HUES64 (cell line): ENCODE data around the gene FITM2.
"Not testable (repeated sequence)": the region's sequence is repeated elsewhere in the genome, so short reads cannot be mapped to it uniquely, and the experiment has no call there.

Experiments
- H3K27ac ChIP-seq: 2 replicates; pipeline ENCODE4 v1.7.0; 2013; ENCODE audit warnings: low read depth, low read length, inconsistent platforms
- H3K27me3 ChIP-seq: 2 replicates; pipeline ENCODE4 v1.6.1; 2013; ENCODE audit warnings: mild to moderate bottlenecking, low read length; ENCODE audit not compliant: insufficient read depth
- H3K36me3 ChIP-seq: 2 replicates; pipeline ENCODE4 v1.6.1; 2013; ENCODE audit warnings: mild to moderate bottlenecking, low read length; ENCODE audit not compliant: insufficient read depth
- H3K4me1 ChIP-seq: 2 replicates; pipeline ENCODE4 v1.6.1; 2013; ENCODE audit warnings: mild to moderate bottlenecking, low read length, moderate library complexity; ENCODE audit not compliant: insufficient read depth
- H3K4me3 ChIP-seq: 2 replicates; pipeline ENCODE4 v1.5.1; 2013; ENCODE audit warnings: mild to moderate bottlenecking, low read length, moderate library complexity
- H3K9ac ChIP-seq: 2 replicates; pipeline ENCODE4 v1.6.1; 2013; ENCODE audit warnings: mild to moderate bottlenecking, low read depth, low read length
- H3K9me3 ChIP-seq: 2 replicates; pipeline ENCODE4 v1.6.1; 2013; ENCODE audit warnings: low read depth, low read length; ENCODE audit not compliant: insufficient read depth
- WGBS: fragments of 150-250, 120-280 bp; methylation state at CpG from one replicate; pipeline ENCODE4 v1.1.7; 2013; ENCODE audit warnings: missing lambda C conversion rate; 5-methylcytosine and 5-hydroxymethylcytosine counted together

The FITM2 gene

DNA sequence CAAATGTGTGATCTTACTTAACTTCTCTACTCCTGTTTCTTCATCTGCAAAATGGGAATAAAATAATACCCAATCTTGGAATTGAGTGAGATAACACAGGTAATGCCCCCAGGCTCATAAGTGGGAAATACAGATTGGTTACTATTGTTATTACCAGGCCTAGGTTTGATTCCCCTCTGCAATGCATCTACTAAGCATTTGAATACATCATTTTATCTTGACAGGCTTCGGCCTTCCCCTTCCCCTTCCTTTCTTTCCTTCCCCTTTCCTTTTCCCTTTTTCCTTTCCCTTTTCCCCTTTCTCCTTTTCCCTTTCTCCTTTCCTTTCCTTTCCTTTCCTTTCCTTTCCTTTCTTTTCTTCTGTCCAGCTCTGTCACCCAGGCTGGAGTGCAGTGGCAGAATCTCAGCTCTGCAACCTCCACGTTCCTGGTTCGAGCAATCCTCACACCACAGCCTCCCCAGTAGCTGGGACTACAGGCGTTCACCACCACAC lies 37.2 kb upstream of the FITM2 start:
- Histone ChIP-seq H3K9ac (no peak overlapping the region), H3K36me3 (no peaks in the 10 kb centered on the region), H3K9me3 (no peaks in the 10 kb centered on the region), H3K4me3 (no peak overlapping the region), H3K4me1 (no peaks in the 10 kb centered on the region), H3K27ac (no peak overlapping the region), H3K27me3 (no peaks in the 10 kb centered on the region)
- 89% methylated on average over 4 of the region's 4 CpGs for WGBS

DNA sequence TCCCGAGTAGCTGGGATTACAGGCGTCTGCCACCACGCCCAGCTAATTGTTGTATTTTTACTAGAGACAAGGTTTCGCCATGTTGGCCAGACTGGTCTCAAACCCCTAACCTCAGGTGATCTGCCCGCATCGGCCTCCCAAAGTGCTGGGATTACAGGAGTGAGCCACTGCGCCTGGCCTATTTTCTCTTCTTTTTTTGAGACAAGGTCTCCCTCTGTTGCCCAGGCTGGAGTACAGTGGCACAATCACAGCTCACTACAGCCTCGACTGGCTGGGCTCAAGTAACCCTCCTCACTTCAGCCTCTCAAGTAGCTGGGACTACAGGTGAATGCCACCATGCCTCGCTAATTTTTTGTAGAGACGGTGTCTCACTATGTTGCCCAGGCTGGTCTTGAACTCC lies 34.9 kb upstream of the FITM2 start:
- 94% methylated on average over 10 of the region's 10 CpGs for WGBS
- not testable (repeated sequence) for H3K27me3 ChIP-seq, H3K4me3 ChIP-seq

DNA sequence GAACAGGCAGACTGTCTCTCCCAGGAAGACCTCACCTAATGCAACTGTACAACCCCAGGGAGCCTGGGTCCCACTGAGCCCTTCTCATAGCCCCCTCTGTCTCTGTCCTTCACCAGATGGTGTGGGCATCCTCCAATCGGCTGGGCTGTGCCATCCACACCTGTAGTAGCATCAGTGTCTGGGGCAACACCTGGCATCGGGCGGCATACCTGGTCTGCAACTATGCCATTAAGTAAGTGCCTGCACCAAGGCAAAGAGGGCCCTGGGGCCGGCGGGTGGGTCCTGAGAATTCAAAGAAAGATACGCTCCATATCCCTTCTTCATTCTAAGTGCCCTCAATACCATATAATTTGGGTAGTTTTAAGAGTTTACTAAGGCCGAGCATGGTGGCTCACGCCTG lies 34.1 kb upstream of the FITM2 start:
- 94% methylated on average over 7 of the region's 8 CpGs for WGBS

More for the DNA sequence above, 34.9 kb upstream of the FITM2 start:
- not testable (repeated sequence) for H3K4me1 ChIP-seq, H3K27ac ChIP-seq, H3K36me3 ChIP-seq, H3K9me3 ChIP-seq, H3K9ac ChIP-seq

DNA sequence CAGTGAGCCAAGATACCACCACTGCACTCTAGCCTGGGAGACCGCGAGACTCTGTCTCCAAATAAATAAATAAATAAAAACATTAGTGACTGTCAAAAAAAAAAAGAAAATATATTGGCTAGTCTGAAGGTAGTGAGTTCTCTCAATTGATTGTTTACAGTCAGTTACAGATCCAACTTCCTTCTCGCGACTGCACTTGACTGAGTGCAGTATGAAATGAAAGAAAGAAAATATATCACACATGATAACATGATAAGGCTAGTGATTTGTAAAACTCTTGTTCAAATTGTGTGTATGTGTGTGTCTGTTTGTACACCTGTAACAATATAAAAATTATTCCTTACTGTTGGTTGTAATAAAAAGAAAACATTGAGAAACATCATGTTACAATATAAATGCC lies 33.7 kb upstream of the FITM2 start:
- Histone ChIP-seq H3K4me1 (no peaks in the 10 kb centered on the region), H3K9ac (no peak overlapping the region), H3K27ac (no peak overlapping the region), H3K36me3 (no peaks in the 10 kb centered on the region), H3K4me3 (no peak overlapping the region), H3K27me3 (no peaks in the 10 kb centered on the region), H3K9me3 (no peaks in the 10 kb centered on the region)
- no CpG with 5 or more reads among the region's 4 CpGs for WGBS

More for the DNA sequence above, 34.1 kb upstream of the FITM2 start:
- H3K9me3 ChIP-seq, result no peaks in the 10 kb centered on the region
- H3K27ac ChIP-seq, result no peak overlapping the region
- no peak overlapping the region for H3K4me3 ChIP-seq
- no peaks in the 10 kb centered on the region for H3K27me3 ChIP-seq
- H3K9ac ChIP-seq, result no peak overlapping the region
- no peaks in the 10 kb centered on the region for H3K4me1 ChIP-seq
- no peaks in the 10 kb centered on the region for H3K36me3 ChIP-seq

DNA sequence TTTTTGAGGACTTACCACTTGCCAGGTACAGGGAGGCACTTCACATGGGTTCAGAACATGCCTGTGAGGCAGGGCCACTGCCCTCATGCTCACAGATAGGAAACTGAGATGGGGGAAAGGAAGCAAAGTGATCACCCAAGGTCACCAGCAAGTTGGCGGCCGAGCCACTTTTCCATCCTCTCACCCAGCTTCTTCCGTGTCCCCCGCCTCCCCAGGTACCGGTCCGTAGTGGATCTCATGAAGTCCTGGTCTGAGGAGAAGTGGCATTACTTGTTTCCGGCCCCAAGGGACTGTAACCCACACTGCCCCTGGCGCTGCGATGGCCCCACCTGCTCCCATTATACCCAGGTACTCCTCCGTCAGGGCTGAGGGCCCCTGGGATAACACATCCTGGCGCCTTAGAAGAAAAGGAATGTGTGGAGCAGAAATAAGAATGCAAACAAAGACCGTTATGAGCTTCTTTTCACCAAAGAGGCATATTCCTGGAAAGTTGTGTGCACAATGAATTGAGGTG lies 32.2 kb upstream of the FITM2 start:
- Histone ChIP-seq H3K27me3 (no peaks in the 10 kb centered on the region), H3K4me1 (no peaks in the 10 kb centered on the region), H3K27ac (no peak overlapping the region), H3K4me3 (no peak overlapping the region), H3K9me3 (no peaks in the 10 kb centered on the region), H3K9ac (no peak overlapping the region), H3K36me3 (no peaks in the 10 kb centered on the region)
- 87% methylated on average over 12 of the region's 12 CpGs for WGBS

DNA sequence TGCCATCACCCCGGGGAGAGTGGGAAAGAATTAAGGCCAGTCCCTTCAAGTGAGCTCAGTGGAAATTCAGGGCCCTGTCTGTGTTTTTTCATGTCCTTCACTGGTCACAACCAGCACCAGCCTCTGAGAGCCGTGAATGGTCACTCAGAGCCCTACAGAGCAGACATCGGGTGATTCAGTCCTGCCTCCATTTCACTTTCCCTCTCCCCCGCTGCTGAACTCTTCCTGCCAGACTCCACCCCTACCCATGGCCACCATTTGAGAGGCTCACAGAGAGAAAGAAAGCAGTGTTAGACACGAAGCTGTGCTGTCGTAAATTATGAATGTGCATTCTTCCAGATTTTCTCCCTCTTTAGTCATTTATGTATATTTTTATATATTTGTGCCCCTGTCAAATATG lies 31.2 kb upstream of the FITM2 start:
- WGBS, result 76% methylated on average over 4 of the region's 6 CpGs
- no peak overlapping the region for H3K4me3 ChIP-seq
- H3K4me1 ChIP-seq, result no peaks in the 10 kb centered on the region
- no peaks in the 10 kb centered on the region for H3K27me3 ChIP-seq
- no peak overlapping the region for H3K27ac ChIP-seq
- H3K36me3 ChIP-seq, result no peaks in the 10 kb centered on the region
- no peaks in the 10 kb centered on the region for H3K9me3 ChIP-seq
- H3K9ac ChIP-seq, result no peak overlapping the region

DNA sequence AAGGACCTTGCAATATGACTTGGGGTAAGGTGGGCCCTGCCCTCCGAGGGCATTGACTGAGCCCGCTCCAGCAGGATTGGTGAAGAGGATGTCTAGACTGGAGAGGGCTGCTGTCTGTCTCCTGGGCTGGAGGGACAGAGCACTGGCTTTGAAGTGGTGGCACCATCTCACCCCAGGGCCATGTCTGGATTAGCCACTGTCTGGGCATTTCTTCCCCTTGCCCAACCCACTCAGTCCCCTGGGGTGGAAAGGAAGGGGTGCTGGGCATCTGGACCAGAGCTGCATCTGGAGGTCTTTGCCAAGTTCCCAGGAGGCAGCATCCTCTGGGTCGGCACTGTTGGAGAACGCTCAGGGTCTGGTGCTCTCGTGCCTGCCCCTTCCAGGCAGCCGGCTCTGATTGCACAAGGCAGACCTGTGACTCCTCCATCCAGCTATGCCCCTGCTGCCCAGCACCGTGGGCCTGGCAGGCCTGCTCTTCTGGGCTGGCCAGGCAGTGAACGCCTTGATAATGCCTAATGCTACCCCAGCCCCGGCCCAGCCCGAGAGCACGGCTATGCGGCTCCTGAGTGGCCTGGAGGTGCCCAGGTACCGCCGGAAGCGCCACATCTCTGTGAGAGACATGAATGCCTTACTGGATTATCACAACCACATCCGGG lies 25.9 kb upstream of the FITM2 start, which contains the start of gene R3HDML:
TSS of gene R3HDML (plus strand) at position 319 of the 656 bp plus-strand sequence. CDS start at position 434, 115 bp downstream.
- peak within 1 kb of the TSS; percentile 22 for H3K4me3 ChIP-seq
- H3K27ac ChIP-seq, result no peak within 1 kb of the TSS
- no peaks in the 10 kb centered on the region for H3K9me3 ChIP-seq
- H3K9ac ChIP-seq, result peak within 1 kb of the TSS; percentile 41; the same call in 1 of the 2 replicates
- peaks cover 7% of the 10 kb centered on the region for H3K4me1 ChIP-seq
- H3K27me3 ChIP-seq, result no peaks in the 10 kb centered on the region; the same call in 1 of the 2 replicates
- 87% methylated on average over 16 of the region's 16 CpGs for WGBS
- H3K36me3 ChIP-seq, result no peaks in the 10 kb centered on the region

DNA sequence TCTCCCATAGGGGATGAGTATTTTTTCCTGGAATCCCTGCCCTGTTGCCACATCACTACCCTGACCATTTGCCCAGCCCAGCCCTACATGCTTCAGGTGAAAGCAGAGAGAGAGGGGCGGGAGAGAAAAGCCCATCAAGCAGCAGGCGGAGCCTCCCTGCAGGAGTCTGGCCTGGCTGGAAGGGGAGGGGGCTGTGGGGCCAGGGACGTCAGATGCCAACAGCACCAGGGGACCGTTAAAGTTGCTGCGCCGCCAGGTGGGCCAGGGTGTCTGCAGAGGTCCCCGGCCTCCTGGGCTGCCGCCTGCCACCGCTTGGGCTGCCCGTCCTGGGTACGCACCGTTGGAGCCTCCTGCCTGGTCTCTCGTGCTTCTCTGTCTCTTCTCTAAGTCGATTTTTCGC lies 25.1 kb upstream of the FITM2 start:
- Histone ChIP-seq H3K4me3 (peak overlapping the region; percentile 22), H3K27ac (no peak overlapping the region), H3K9me3 (no peaks in the 10 kb centered on the region), H3K4me1 (peaks cover 7% of the 10 kb centered on the region), H3K9ac (peak overlapping the region; percentile 41; the same call in 1 of the 2 replicates), H3K27me3 (no peaks in the 10 kb centered on the region; the same call in 1 of the 2 replicates), H3K36me3 (no peaks in the 10 kb centered on the region)
- 16% methylated on average over 15 of the region's 15 CpGs for WGBS

DNA sequence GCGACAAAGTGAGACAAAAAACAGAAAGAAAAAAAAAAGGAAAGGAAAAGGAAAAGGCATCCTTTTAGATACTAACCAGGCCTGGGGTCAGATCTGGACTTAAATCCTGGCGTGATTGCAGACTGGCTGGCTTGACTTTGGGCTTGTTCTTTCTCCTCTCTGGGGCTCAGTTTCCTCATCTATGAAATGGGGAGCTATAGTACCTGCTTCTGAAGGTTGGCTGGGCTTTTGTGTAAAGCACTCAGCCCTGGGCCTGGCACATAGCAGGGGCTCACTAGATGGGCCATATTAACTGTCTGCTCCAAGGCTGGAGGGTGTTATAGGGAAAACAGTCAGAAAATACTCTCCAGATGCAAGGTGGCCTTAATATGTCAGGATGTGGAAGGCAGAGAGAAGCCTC lies 24.7 kb upstream of the FITM2 start:
- Histone ChIP-seq H3K27me3 (no peaks in the 10 kb centered on the region; the same call in 1 of the 2 replicates), H3K9ac (no peak overlapping the region)
- WGBS, result 93% methylated on average over 2 of the region's 2 CpGs

DNA sequence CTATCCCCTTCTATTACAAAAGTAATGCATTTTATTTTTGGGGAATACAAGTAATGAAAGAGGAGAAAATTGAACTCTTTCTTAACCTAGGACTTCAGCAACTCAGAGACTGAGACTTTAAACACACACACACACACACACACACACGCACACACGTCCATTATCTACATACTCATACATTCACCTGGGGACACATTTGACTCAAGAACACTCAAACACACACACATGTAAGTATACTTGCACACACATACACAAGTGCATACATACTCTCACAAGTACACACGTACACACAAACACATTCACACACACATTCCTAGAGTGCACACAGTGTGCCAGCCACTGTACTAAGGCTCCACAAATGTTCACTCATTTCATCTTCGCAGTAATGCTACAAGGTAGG lies 23.7 kb upstream of the FITM2 start:
- Histone ChIP-seq H3K36me3 (no peaks in the 10 kb centered on the region), H3K9me3 (no peaks in the 10 kb centered on the region), H3K4me1 (peaks cover 7% of the 10 kb centered on the region), H3K9ac (no peak overlapping the region), H3K4me3 (no peak overlapping the region), H3K27me3 (no peaks in the 10 kb centered on the region; the same call in 1 of the 2 replicates), H3K27ac (no peak overlapping the region)
- WGBS, result 89% methylated on average over 4 of the region's 4 CpGs

More for the DNA sequence above, 24.7 kb upstream of the FITM2 start:
- no peak overlapping the region for H3K27ac ChIP-seq
- peaks cover 7% of the 10 kb centered on the region for H3K4me1 ChIP-seq
- H3K4me3 ChIP-seq, result no peak overlapping the region; the same call in 1 of the 2 replicates
- no peaks in the 10 kb centered on the region for H3K36me3 ChIP-seq
- H3K9me3 ChIP-seq, result no peaks in the 10 kb centered on the region

DNA sequence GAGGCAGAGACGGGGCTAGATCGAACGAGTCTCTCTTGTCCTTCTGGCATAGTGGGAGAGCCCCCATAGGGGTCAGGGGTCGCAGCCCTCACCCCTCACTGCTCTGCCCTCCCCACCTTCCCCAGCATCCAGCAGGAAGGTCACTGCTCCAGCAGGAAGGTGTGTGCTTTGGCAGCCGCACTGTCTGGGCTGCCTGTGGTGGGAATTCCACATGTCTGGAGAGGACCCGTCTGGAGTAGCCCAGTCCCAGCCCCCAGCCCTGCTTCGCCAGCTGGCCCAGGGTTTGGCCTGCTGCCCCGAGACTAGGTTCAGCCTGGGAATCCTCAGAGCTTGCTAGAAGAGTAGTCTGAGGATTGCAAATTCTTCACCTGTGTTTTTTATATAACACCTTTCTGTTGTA lies 23.3 kb upstream of the FITM2 start:
- 84% methylated on average over 8 of the region's 8 CpGs for whole genome bisulfite sequencing

More for the DNA sequence above, 23.3 kb upstream of the FITM2 start:
- no peak overlapping the region for H3K9ac ChIP-seq
- peaks cover 7% of the 10 kb centered on the region for H3K4me1 ChIP-seq
- H3K4me3 ChIP-seq, result no peak overlapping the region
- H3K27ac ChIP-seq, result no peak overlapping the region
- H3K27me3 ChIP-seq, result no peaks in the 10 kb centered on the region; the same call in 1 of the 2 replicates
- no peaks in the 10 kb centered on the region for H3K9me3 ChIP-seq
- no peaks in the 10 kb centered on the region for H3K36me3 ChIP-seq
